ENCODE data around the gene YWHAG.
"Not testable (repeated sequence)": the region's sequence is repeated elsewhere in the genome, so short reads cannot be mapped to it uniquely, and the experiment has no call there.

YWHAG gene

GRCh38 chr7:76377186-76377918 is 18.6 kb upstream of the YWHAG start:
- DNase-seq, result no peak

- no peak for DNase-seq
Measured at GRCh38 chr7:76375251-76375650, 16.5 kb upstream of the YWHAG start.

DNA sequence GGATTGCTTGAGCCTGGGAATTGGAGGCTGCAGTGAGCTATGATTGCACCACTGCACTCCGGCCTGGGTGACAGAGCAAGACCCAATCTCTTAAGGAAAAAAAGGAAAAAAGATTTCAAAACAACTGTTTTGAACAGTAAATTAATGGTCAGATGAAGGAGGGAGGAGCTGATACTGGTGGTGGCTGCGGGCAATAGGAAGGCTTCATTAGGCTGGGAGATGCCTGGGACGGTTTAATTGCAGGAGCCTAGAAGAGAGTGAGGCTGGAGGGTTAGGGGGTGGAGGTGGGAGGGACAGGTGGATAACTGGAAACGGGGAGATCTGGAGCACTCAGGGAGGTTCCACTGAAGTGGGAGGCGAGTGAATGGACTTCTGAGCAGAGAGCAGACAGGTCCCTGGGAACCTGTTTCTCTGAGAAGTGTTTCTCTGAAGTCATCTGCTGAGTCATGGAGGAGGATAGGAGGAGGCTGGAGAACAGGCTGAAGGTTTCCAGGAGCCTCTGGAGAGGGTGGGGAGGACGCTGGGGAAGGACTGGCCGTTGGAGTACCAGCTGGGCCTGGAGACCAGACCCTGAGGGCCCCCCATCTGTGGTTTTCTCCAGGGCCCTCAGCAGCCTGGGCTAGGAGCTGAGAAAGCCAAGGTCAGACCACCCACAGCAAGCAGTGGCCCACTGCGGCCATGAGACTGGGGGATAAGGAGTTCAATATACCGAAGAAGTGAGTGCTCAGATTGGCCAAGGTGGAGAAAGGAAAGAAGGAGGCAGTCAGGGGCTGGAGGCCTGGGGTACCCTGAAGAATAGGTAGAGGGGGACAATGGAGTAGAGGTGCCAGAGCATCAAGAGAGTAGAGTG is 14.4 kb upstream of the YWHAG start:
- peak; percentile 78 for DNase-seq

- DNase-seq, result no peak
Measured at GRCh38 chr7:76371396-76371795, 12.6 kb upstream of the YWHAG start.

DNA sequence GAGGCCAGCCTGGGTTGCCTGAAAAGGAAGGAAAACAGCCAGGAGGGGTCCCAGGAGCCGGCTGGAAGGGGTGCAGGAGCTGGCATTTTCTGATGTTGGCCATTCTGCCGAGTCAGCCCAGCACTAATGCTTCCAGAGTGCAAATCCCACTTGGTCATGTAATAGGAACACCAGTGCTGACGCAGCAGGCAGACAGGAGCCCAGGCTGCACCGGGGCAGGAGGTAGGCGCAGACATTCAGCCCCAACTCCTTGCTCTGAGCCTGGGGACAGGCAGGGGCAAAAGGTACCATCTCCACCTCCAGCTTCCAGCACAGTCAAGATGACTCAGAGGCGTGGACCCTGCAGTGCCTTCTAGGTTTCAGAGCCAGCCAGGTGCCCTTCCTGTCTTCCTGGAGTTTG is 10.2 kb upstream of the YWHAG start:
- no peak for DNase-seq

DNA sequence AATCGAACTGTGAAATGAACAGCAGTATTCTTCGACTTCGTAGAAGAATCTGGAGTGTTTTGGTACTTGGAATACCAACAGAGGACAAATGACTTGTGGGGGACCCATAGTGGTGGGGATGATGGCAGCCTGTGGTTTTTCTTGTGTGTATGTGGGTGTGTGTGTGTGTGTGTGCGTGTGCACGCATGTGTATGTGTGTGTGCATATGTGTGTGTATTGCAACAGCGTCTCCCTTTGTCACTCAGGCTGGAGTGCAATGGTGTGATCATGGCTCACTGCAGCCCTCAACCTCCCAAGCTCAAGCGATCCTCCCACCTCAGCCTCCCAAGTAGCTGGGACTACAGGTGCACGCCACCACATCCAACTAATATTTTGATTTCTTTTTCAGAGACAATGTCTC is 9.4 kb upstream of the YWHAG start:
- no peak for DNase-seq

DNA sequence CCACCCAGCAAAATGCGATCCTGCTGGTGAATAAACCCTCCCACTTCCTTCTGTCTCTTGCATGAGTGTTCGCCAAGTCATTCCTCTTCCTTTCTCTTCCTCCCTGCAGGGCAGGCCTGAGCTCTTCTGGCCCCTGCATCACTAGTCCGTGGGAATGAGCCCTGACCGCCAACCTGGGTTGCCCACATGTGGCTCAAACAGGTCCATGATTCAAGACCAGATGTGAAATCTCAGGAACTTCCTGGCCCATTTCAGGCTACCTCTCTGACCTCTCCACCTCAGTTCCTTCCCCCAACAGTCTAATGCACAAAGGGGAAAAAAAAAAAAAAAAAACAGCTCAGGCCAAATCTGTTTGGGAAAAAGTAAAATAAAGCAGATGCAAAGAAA is 5.4 kb upstream of the YWHAG start:
- peak; percentile 83 for DNase-seq

- not testable (repeated sequence) for DNase-seq
Measured at GRCh38 chr7:76363754-76364153, 5.0 kb upstream of the YWHAG start.

GRCh38 chr7:76359978-76360638 is 1.3 kb upstream of the YWHAG start:
- no peak for DNase-seq

DNA sequence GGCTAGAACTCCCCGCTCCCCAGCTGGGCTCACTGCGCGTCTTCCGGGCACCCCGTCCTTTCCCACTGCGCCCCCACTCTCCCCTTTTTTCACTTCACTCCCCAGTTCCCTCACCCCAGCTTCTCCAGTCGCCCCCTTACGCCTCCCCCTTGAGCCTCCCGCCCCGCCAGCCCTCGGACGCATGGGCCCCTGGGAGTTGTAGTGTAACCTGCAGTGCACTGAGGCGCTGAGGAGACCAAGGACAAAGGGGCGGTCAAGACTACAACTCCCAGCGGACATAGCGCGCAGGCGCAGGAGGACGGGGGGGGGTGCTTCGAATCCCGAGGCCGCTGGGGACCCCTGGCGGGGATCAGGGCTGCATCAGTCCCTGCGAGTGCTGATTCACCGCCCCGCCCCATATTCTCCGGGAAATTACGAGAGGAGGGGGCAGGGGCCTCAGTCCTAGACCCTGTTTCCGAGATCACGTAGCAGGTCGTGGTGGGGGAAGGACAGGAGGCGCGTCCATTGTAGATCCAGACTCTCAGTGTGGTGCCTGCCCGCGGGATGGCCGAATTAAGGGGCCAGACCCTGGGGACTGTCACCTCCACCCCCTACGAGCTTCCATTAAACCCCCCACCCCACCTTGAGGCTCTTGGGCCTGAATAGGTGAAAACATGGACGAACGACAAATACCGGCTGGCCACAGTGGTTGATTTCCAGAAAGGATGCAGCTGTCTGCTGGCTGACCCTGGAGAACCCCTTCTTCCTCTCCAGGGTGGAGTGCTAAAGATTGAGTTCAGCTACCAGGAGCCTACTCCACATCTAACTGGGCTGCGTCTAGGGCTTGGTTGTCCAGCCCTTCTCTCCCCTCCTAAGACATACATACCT is 553 bp upstream of the YWHAG start:
- peak; percentile 100 for DNase-seq

- peak; percentile 86 for DNase-seq
Measured at GRCh38 chr7:76358011-76358480, 745 bp downstream of the YWHAG start.

GRCh38 chr7:76357475-76358010 is 1.2 kb downstream of the YWHAG start:
- DNase-seq, result peak; percentile 58

- DNase-seq, result peak; percentile 84
Measured at GRCh38 chr7:76356823-76357222, 2.0 kb downstream of the YWHAG start.

DNA sequence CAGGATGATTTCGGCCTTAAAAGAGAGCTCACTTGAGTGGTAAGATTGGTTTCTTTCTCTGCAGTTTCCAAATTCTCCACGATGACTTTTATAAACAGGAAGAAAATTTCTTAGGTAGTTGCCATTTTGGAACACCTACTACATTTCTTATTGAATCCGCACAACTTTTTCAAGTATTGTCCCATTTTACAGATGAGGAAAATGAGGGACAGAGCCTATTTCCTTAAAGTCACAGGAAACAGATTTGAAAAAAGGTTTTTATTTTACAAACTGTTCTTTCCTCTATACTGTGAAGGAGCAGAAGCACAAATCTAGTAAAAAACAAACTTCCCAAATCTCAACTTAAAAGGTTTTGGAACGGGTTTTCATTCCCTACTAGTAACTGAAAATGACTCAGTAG is 2.7 kb downstream of the YWHAG start:
- DNase-seq, result no peak

GRCh38 chr7:76354981-76355730 is 3.6 kb downstream of the YWHAG start:
- DNase-seq, result no peak

- DNase-seq, result no peak
Measured at GRCh38 chr7:76354516-76354915, 4.3 kb downstream of the YWHAG start.

DNA sequence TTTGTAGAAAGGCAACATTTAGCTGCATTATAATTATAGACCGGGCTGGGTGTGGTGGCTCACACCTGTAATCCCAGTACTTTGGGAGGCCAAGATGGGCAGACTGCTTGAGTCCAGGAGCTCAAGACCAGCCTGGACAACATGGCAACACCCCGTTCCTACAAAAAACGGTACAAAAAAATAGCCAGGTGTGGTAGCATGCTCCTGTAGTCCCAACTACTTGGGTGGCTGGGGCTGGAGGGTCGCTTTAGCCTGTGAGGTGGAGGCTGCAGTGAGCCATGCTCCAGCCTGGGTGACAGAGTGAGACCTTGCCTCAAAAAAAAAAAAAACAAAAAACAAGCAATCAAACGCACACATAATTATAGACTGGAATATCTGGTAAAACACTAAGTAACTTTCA is 5.0 kb downstream of the YWHAG start:
- no peak for DNase-seq

DNA sequence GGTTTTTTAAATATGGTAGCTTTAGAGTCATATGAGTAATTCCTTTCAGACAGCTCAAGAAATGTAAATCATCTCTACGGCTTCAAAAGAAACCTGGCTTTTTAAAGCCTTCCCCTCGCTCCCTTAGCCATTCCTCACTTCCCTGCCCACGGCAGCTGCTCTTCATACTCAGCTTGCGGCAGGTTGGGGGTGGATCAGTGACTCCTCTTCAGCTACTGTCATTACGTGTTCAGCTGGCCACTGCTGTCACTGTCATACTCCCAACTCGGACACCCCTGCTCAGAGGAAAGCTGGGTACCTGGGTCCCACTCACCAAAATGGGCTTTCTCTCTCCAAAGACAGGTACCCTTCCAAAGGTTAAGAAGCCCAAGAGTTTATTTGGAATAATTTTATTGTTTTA is 6.6 kb downstream of the YWHAG start:
- DNase-seq, result no peak

DNA sequence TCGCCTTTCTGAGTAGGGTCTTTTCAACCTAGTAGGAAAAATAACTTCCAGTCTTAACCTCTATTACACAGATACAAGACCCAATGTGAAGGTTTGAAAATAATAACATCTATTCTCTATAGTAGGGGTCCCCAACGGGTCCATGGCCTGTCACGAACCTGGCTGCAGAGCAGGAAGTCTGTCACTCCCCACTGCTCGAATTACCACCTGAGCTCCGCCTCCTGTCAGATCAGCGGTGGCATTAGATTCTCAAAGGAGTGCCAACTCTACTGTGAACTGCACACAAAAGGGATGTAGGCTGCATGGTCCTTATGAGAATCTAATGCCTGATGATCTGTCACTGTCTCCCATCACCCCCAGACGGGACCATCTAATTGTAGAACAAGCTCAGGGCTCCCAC is 7.4 kb downstream of the YWHAG start:
- no peak for DNase-seq

- DNase-seq, result no peak
Measured at GRCh38 chr7:76349313-76349885, 9.4 kb downstream of the YWHAG start.

DNA sequence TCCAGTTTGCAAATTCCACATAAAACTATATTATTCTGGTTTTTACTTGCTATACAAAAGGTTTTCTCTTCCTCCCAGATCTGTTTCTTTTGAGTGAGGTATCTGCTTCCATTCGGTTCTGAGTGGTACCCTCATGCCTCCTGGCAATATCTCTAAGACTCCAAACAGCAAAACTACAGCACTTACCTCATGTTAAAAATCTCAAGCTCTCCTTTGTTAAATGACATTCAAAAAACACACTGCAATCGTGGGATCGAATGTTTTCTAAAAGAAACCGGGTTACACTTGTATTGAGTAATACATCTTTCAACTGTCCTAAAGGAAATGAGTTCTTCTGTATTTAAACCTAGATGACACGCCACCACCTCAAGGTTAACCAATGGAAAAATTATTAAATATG is 11.1 kb downstream of the YWHAG start:
- DNase-seq, result no peak
